Neuronal stem cell (in vitro differentiated cells): ENCODE measurements around the gene PARD3B.

Source experiments
- DNase-seq: peaks from one replicate; pipeline ENCODE4 v3.0.0-alpha.2; 2013; ENCODE audit warnings: low spot score
- H2AFZ ChIP-seq: one replicate; pipeline ENCODE4 v1.6.1; 2013; ENCODE audit warnings: mild to moderate bottlenecking, low read length, inconsistent platforms
- H2AK5ac ChIP-seq: 2 replicates; pipeline ENCODE4 v1.6.1; 2013; ENCODE audit warnings: low read depth, mild to moderate bottlenecking, inconsistent platforms, low read length, moderate library complexity, mixed read lengths
- H2BK120ac ChIP-seq: 2 replicates; pipeline ENCODE4 v1.6.1; 2013; ENCODE audit warnings: low read depth, mild to moderate bottlenecking, inconsistent platforms, low read length, moderate library complexity, mixed read lengths
- H2BK12ac ChIP-seq: one replicate; pipeline ENCODE4 v1.6.1; 2013; ENCODE audit warnings: low read length, inconsistent platforms
- H2BK15ac ChIP-seq: 2 replicates; pipeline ENCODE4 v1.6.1; 2013; ENCODE audit warnings: mild to moderate bottlenecking, low read length, inconsistent platforms, mixed read lengths
- H2BK5ac ChIP-seq: one replicate; pipeline ENCODE4 v1.6.1; 2013; ENCODE audit warnings: inconsistent platforms, mild to moderate bottlenecking, low read length, moderate library complexity
- H3K14ac ChIP-seq: one replicate; pipeline ENCODE4 v1.6.1; 2013; ENCODE audit warnings: low read length, inconsistent platforms
- H3K18ac ChIP-seq: 2 replicates; pipeline ENCODE4 v1.6.1; 2013; ENCODE audit warnings: low read length, inconsistent platforms
- H3K23ac ChIP-seq: 2 replicates; pipeline ENCODE4 v1.6.1; 2013; ENCODE audit warnings: low read depth, mild to moderate bottlenecking, mixed read lengths, low read length, inconsistent platforms; ENCODE audit not compliant: poor library complexity
- H3K27ac ChIP-seq: replicated peaks from 3 replicates; pipeline ENCODE4 v1.5.1; 2013; ENCODE audit warnings: low read length, inconsistent platforms
- H3K27me3 ChIP-seq, 3 experiments: 2 replicates each; pipeline ENCODE4 v1.6.1; 2013; ENCODE audit warnings: low read length in 3 of 3, mild to moderate bottlenecking in 2 of 3, inconsistent platforms in 1 of 3, low read depth in 1 of 3, mixed read lengths in 1 of 3, moderate library complexity in 1 of 3; ENCODE audit not compliant: control insufficient read depth in 3 of 3, insufficient read depth in 3 of 3
- H3K36me3 ChIP-seq, 2 donors: replicated peaks in 1 of 2; 2 replicates each; pipeline ENCODE4 v1.6.1; 2013; ENCODE audit warnings: low read length in 2 of 2; ENCODE audit not compliant: control insufficient read depth in 2 of 2, insufficient read depth in 2 of 2
- H3K4ac ChIP-seq: 2 replicates; pipeline ENCODE4 v1.6.1; 2013; ENCODE audit warnings: inconsistent platforms, mild to moderate bottlenecking, low read length, moderate library complexity
- H3K4me1 ChIP-seq, 2 donors: 1 replicate in 1 of 2; 2 replicates in 1 of 2; pipeline ENCODE4 v1.6.1; 2013; ENCODE audit warnings: low read length in 2 of 2, low read depth in 1 of 2; ENCODE audit not compliant: control insufficient read depth in 2 of 2, insufficient read depth in 1 of 2
- H3K4me2 ChIP-seq: one replicate; pipeline ENCODE4 v1.6.1; 2013; ENCODE audit warnings: mild to moderate bottlenecking, low read length, inconsistent platforms; ENCODE audit not compliant: insufficient read depth, poor library complexity, severe bottlenecking
- H3K4me3 ChIP-seq, 2 donors: 2 replicates each; pipeline ENCODE4 v1.5.1; 2013; ENCODE audit warnings: low read length in 2 of 2, mild to moderate bottlenecking in 2 of 2, inconsistent platforms in 1 of 2, moderate library complexity in 1 of 2
- H3K79me1 ChIP-seq: one replicate; pipeline ENCODE4 v1.6.1; 2013; ENCODE audit warnings: low read depth, mild to moderate bottlenecking, inconsistent platforms, low read length, moderate library complexity
- H3K9ac ChIP-seq: one replicate; pipeline ENCODE4 v1.6.1; 2013; ENCODE audit warnings: mild to moderate bottlenecking, low read depth, low read length, inconsistent platforms; ENCODE audit not compliant: poor library complexity
- H3K9me3 ChIP-seq, 2 donors: replicated peaks in 1 of 2; 2 replicates each; pipeline versions ENCODE3 to v1.6.1; 2013; ENCODE audit warnings: low read length in 2 of 2, mild to moderate bottlenecking in 2 of 2, inconsistent platforms in 1 of 2, low read depth in 1 of 2, mixed read lengths in 1 of 2, moderate library complexity in 1 of 2; ENCODE audit not compliant: control insufficient read depth in 2 of 2, insufficient read depth in 1 of 2
- H4K8ac ChIP-seq: one replicate; pipeline ENCODE4 v1.6.1; 2013; ENCODE audit warnings: low read depth, mild to moderate bottlenecking, inconsistent platforms, low read length, moderate library complexity
- H4K91ac ChIP-seq: one replicate; pipeline ENCODE4 v1.6.1; 2013; ENCODE audit warnings: low read length, low read depth, mild to moderate bottlenecking, inconsistent platforms; ENCODE audit not compliant: poor library complexity
- WGBS, 2 donors: extraction: QIAGEN DNeasy Blood & Tissue Kit; methylation state at CpG; one replicate each; pipeline ENCODE4 v1.1.7; 2013; ENCODE audit warnings: missing lambda C conversion rate in 2 of 2, mixed read lengths in 1 of 2; ENCODE audit not compliant: insufficient read length in 2 of 2, insufficient replicate concordance in 1 of 2; ENCODE audit errors: extremely low coverage in 2 of 2; 5-methylcytosine and 5-hydroxymethylcytosine counted together

PARD3B gene

GRCh38 chr2:205094031-205094430, 548.8 kb downstream of the PARD3B start:
- no peaks in the 10 kb centered on the region for H3K79me1 ChIP-seq
- no peak overlapping the region for H3K9ac ChIP-seq
- peaks cover 0 to 5% of the 10 kb centered on the region in 2 donors for H3K9me3 ChIP-seq
- H2BK5ac ChIP-seq: no peak overlapping the region
- H2BK120ac ChIP-seq: no peak overlapping the region
- H3K27ac ChIP-seq: no peak overlapping the region
- no peaks in the 10 kb centered on the region for H3K4me1 ChIP-seq
- DNase-seq: no peak
- H2BK15ac ChIP-seq: no peak overlapping the region
- H2AK5ac ChIP-seq: no peak overlapping the region
- no peak overlapping the region for H3K23ac ChIP-seq
- H3K27me3 ChIP-seq: no peaks in the 10 kb centered on the region
- H4K91ac ChIP-seq: no peak overlapping the region
- no peak overlapping the region for H3K14ac ChIP-seq
- no CpG with 5 or more reads among the region's 3 CpGs for WGBS, 2 donors
- no peak overlapping the region for H3K18ac ChIP-seq
- H4K8ac ChIP-seq: no peak overlapping the region
- H3K4me2 ChIP-seq: no peak overlapping the region
- H2BK12ac ChIP-seq: no peak overlapping the region
- no peak overlapping the region for H2AFZ ChIP-seq
- no peak overlapping the region for H3K4ac ChIP-seq
- no peak overlapping the region for H3K4me3 ChIP-seq
- no peaks in the 10 kb centered on the region for H3K36me3 ChIP-seq

- no peaks in the 10 kb centered on the region for H3K79me1 ChIP-seq
- H3K9me3 ChIP-seq: peaks cover 0 to 3% of the 10 kb centered on the region in 2 donors
- no peak overlapping the region for H2AK5ac ChIP-seq
- no peak overlapping the region for H3K18ac ChIP-seq
- no peak overlapping the region for H2BK15ac ChIP-seq
- no peak overlapping the region for H3K14ac ChIP-seq
- no CpG with 5 or more reads among the region's 2 CpGs for WGBS, 2 donors
- H4K91ac ChIP-seq: no peak overlapping the region
- no peak overlapping the region for H2BK12ac ChIP-seq
- H2AFZ ChIP-seq: no peak overlapping the region
- no peak overlapping the region for H3K4me2 ChIP-seq
- H2BK5ac ChIP-seq: no peak overlapping the region
- no peak overlapping the region for H3K23ac ChIP-seq
- H3K4me3 ChIP-seq: no peak overlapping the region
- H4K8ac ChIP-seq: no peak overlapping the region
- DNase-seq: no peak
- H3K27me3 ChIP-seq: no peaks in the 10 kb centered on the region
- no peak overlapping the region for H2BK120ac ChIP-seq
- no peaks in the 10 kb centered on the region for H3K4me1 ChIP-seq
- no peak overlapping the region for H3K4ac ChIP-seq
- no peak overlapping the region for H3K27ac ChIP-seq
- no peak overlapping the region for H3K9ac ChIP-seq
- H3K36me3 ChIP-seq: no peaks in the 10 kb centered on the region
These were observed 558.4 kb downstream of the PARD3B start for GRCh38 chr2:205103699-205104098.

- no peaks in the 10 kb centered on the region for H3K4me1 ChIP-seq
- no CpG with 5 or more reads among the region's 2 CpGs for WGBS, 2 donors
- no peak overlapping the region for H2BK12ac ChIP-seq
- no peaks in the 10 kb centered on the region for H3K27me3 ChIP-seq
- no peak overlapping the region for H2BK15ac ChIP-seq
- no peak overlapping the region for H2AFZ ChIP-seq
- H3K14ac ChIP-seq: no peak overlapping the region
- no peak overlapping the region for H3K18ac ChIP-seq
- no peak overlapping the region for H3K9ac ChIP-seq
- no peak overlapping the region for H2AK5ac ChIP-seq
- no peak overlapping the region for H3K4ac ChIP-seq
- no peak overlapping the region for H3K23ac ChIP-seq
- DNase-seq: no peak
- no peak overlapping the region for H3K4me2 ChIP-seq
- H3K4me3 ChIP-seq: no peak overlapping the region
- no peak overlapping the region for H2BK5ac ChIP-seq
- no peak overlapping the region for H2BK120ac ChIP-seq
- H4K91ac ChIP-seq: no peak overlapping the region
- H3K9me3 ChIP-seq: peaks cover 0 to 13% of the 10 kb centered on the region in 2 donors
- H3K36me3 ChIP-seq: no peaks in the 10 kb centered on the region
- H3K79me1 ChIP-seq: no peaks in the 10 kb centered on the region
- no peak overlapping the region for H3K27ac ChIP-seq
- H4K8ac ChIP-seq: no peak overlapping the region
These were observed 562.5 kb downstream of the PARD3B start for GRCh38 chr2:205107810-205108209.

GRCh38 chr2:205115511-205115910, 570.2 kb downstream of the PARD3B start:
- H2BK12ac ChIP-seq: no peak overlapping the region
- no peak overlapping the region for H3K23ac ChIP-seq
- H2BK15ac ChIP-seq: no peak overlapping the region
- H3K4me3 ChIP-seq: no peak overlapping the region
- no peak overlapping the region for H2BK120ac ChIP-seq
- DNase-seq: no peak
- H2AK5ac ChIP-seq: no peak overlapping the region
- no peak overlapping the region for H3K4ac ChIP-seq
- no peaks in the 10 kb centered on the region for H3K79me1 ChIP-seq
- H4K91ac ChIP-seq: no peak overlapping the region
- no CpG with 5 or more reads among the region's 2 CpGs for WGBS, 2 donors
- H2AFZ ChIP-seq: no peak overlapping the region
- no peak overlapping the region for H3K27ac ChIP-seq
- H3K18ac ChIP-seq: no peak overlapping the region
- H3K14ac ChIP-seq: no peak overlapping the region
- peak overlapping the region; percentile 70 for H3K9ac ChIP-seq
- H2BK5ac ChIP-seq: no peak overlapping the region
- no peak overlapping the region for H4K8ac ChIP-seq
- peaks cover 0 to 18% of the 10 kb centered on the region in 2 donors for H3K9me3 ChIP-seq
- no peaks in the 10 kb centered on the region for H3K4me1 ChIP-seq
- no peak overlapping the region for H3K4me2 ChIP-seq
- no peaks in the 10 kb centered on the region for H3K27me3 ChIP-seq
- peaks cover 0 to 4% of the 10 kb centered on the region in 2 donors for H3K36me3 ChIP-seq
